Measurements from ENCODE around the gene ZNHIT3. TPM values are rescaled to one million over a fixed set of nuclear protein-coding genes. Genes with fewer than 3 reads are reported as not detected.

Gene ZNHIT3
- 38.6 and 39.6 TPM in 2 replicates for total RNA-seq

GRCh38 chr17:36486204-36487194 lies at the start of gene ZNHIT3:
ZNHIT3 (plus strand) TSS chr17:36486681; CDS start chr17:36486700, 19 bp downstream.

GRCh38 chr17:36534840-36535668 lies 48.6 kb downstream of the ZNHIT3 start, which contains the start of the genes MYO19 and PIGW:
MYO19 (minus strand) TSS chr17:36534868; CDS start chr17:36532538, 2,330 bp downstream.
PIGW (plus strand) TSS chr17:36534987; CDS start chr17:36537102, 2,115 bp downstream.

GRCh38 chr17:36544307-36545076 lies 58.0 kb downstream of the ZNHIT3 start, which contains the start of gene GGNBP2:
GGNBP2 (plus strand) TSS chr17:36544919; CDS start chr17:36545725, 806 bp downstream.

Other genes starting within 250 kb of the ZNHIT3 start
- 0.28 TPM in 1 of 2 replicates, not detected in the other for gene TBC1D3I, start 222.1 kb upstream of the ZNHIT3 start, total RNA-seq
- gene TBC1D3G, start 162.8 kb upstream of the ZNHIT3 start, total RNA-seq = not detected in 2 replicates
- gene TBC1D3H, start 98.2 kb upstream of the ZNHIT3 start, total RNA-seq = not detected in 2 replicates
- 55.6 and 81.4 TPM in 2 replicates for gene MYO19, start 48.2 kb downstream of the ZNHIT3 start, total RNA-seq
- 7.9 and 14.3 TPM in 2 replicates for gene PIGW, start 48.3 kb downstream of the ZNHIT3 start, total RNA-seq
- gene GGNBP2, start 58.2 kb downstream of the ZNHIT3 start, total RNA-seq = 23.9 and 33.9 TPM in 2 replicates
- gene DHRS11, start 105.2 kb downstream of the ZNHIT3 start, total RNA-seq = 15.2 and 18.3 TPM in 2 replicates
- 7.7 and 9.7 TPM in 2 replicates for gene MRM1, start 114.9 kb downstream of the ZNHIT3 start, total RNA-seq

Data from airway epithelial cell (primary cell).